Hematopoietic multipotent progenitor cell treated with erythropoietin and hydrocortisone succinate and interleukin-3 and kit ligand, for 8 days (in vitro differentiated cells): ENCODE measurements around the gene MYH1.

Source experiments
- DNase-seq: peaks from one replicate; pipeline ENCODE4 v3.0.0-alpha.2; 2015

Gene MYH1

DNA sequence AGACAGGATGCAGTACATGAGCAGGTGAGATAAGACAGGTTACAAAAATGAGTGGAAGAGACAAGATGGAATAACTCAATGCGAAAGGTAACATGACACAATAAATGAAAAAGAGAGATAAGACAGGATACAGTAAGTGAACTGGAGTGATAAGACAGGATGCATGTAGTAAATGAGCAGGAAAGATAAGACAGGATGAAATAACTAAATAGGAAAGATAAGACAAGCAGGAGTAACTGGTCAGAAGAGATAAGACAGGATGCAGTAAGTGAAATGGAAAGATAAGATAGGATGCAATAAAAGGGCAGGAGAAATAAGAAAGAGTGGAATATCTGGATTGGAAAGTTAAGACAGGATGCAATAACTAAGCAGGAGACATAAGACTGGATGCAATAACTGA, 40.6 kb downstream of the MYH1 start:
- DNase-seq: no peak

DNA sequence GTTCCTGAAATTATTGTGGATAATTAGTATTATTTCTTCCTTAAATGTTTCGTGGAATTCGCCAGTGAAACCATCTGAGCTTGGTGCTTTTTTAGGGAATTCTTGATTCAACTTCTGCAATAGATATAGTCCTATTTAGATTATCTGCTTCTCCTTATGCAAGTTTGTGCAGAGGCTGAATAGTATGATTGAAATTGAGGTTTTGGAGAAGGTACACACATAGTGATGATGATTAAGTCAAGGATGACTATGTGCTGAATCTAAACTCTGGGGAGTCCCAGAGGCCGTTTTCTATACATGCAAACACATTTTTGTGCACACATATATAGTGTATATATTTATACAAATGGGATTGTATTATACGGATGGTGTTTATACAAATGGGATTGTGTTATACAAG, 43.8 kb downstream of the MYH1 start:
- DNase-seq: no peak

DNA sequence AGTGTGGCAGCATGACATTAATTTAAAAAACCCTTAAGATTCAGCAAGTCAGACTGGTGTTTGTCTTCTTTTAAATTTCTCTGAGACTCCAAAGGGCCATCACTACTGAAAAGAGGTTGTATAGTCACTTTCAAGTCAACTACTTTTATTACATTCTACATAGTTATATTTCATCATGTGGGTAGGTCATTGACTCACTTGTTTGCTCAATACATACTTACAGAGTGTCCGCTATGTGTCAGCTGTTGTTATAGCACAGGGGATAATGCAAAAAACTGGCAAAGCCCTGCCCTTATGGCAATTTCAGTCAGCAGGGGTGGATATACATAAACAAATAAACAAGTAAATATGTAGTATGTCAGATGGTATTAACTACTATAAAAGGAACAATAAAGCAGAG, 46.5 kb downstream of the MYH1 start:
- no peak for DNase-seq

- no peak for DNase-seq
Measured at GRCh38 chr17:10469459-10469858, 48.9 kb downstream of the MYH1 start, which contains the start of gene MYH4. MYH4 (minus strand) TSS chr17:10469559; CDS start chr17:10466745, 2,814 bp downstream.

- peak; percentile 1 for DNase-seq
Measured at GRCh38 chr17:10463402-10463801, 54.9 kb downstream of the MYH1 start.

DNA sequence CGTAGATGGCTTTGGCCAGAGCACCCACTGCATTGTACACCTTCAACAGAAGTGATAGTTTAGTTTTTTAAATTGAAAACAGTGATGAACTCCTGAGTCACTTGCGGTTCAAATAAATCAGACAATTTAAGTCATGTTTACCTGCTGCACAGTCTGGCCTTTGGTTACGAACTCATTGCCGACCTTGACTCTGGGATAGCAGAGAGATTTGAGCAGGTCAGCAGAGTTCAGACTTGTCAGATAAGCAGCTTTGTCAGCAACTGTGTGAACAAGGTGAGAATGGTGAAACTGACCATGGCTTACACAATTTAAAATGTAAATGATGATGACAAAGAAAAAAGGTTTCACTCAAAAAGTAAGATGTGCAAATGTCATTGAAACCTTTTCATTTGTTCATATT, 58.3 kb downstream of the MYH1 start:
- DNase-seq: no peak

GRCh38 chr17:10458701-10459100, 59.6 kb downstream of the MYH1 start:
- no peak for DNase-seq

DNA sequence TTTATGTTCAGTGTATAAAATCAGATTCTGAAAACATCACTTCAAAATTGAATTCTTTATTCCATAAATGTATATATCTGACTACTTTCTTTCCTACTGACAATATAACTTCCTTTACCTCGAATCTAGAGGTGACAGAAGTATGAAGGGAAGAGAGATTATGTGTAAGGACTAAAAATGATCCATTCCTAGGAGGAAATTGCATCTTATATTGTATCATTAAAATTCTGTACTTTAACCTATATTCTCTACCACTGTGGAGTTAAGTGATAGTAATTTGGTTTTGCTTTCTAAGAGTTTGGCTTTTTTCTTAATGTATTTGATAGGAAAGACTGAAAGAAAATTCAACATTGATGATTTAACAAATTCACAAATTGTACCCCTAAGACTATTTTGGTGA, 60.4 kb downstream of the MYH1 start:
- no peak for DNase-seq

- DNase-seq: no peak
Measured at GRCh38 chr17:10447026-10447931, 71.1 kb downstream of the MYH1 start.
